GM18867 (cell line): ENCODE data around the gene ARID5B.

Source experiments
- ATAC-seq: cut with Tn5 transposase; IDR thresholded peaks from one replicate; pipeline ENCODE4 v1.9.1; 2021; ENCODE audit warnings: mild to moderate bottlenecking, moderate library complexity; ENCODE audit not compliant: unreplicated experiment

ARID5B gene

GRCh38 chr10:62045765-62046521 lies 144.4 kb downstream of the ARID5B start:
- no peak for ATAC-seq

- ATAC-seq, result peak; percentile 48
These were observed 145.2 kb downstream of the ARID5B start for GRCh38 chr10:62046522-62047227.

- peak; percentile 17 for ATAC-seq
These were observed 145.9 kb downstream of the ARID5B start for GRCh38 chr10:62047228-62047892.

GRCh38 chr10:62047960-62048383 lies 146.5 kb downstream of the ARID5B start:
- no peak for ATAC-seq

- no peak for ATAC-seq
These were observed 147.0 kb downstream of the ARID5B start for GRCh38 chr10:62048470-62048869.

- no peak for ATAC-seq
These were observed 147.6 kb downstream of the ARID5B start for GRCh38 chr10:62048919-62049623.

GRCh38 chr10:62049624-62050345 lies 148.3 kb downstream of the ARID5B start:
- ATAC-seq, result no peak

- no peak for ATAC-seq
These were observed 148.9 kb downstream of the ARID5B start for GRCh38 chr10:62050346-62050892.

- ATAC-seq, result peak; percentile 54
These were observed 149.5 kb downstream of the ARID5B start for GRCh38 chr10:62050893-62051433.

- ATAC-seq, result no peak
These were observed 150.8 kb downstream of the ARID5B start for GRCh38 chr10:62052276-62052675.

GRCh38 chr10:62053860-62054259 lies 152.4 kb downstream of the ARID5B start:
- ATAC-seq, result no peak

GRCh38 chr10:62054408-62054807 lies 152.9 kb downstream of the ARID5B start:
- ATAC-seq, result peak; percentile 30

- peak; percentile 15 for ATAC-seq
These were observed 153.3 kb downstream of the ARID5B start for GRCh38 chr10:62054830-62055229.

- no peak for ATAC-seq
These were observed 154.7 kb downstream of the ARID5B start for GRCh38 chr10:62056219-62056618.

GRCh38 chr10:62056698-62057097 lies 155.2 kb downstream of the ARID5B start:
- no peak for ATAC-seq

- ATAC-seq, result no peak
These were observed 155.9 kb downstream of the ARID5B start for GRCh38 chr10:62057359-62057758.

- ATAC-seq, result no peak
These were observed 156.4 kb downstream of the ARID5B start for GRCh38 chr10:62057850-62058249.

GRCh38 chr10:62058476-62058875 lies 157.0 kb downstream of the ARID5B start:
- no peak for ATAC-seq

GRCh38 chr10:62058896-62059216 lies 157.4 kb downstream of the ARID5B start:
- ATAC-seq, result no peak
